LNCaP clone FGC (cell line): Measurements from ENCODE around the gene GNG14.
"Not testable (repeated sequence)": the region's sequence is repeated elsewhere in the genome, so short reads cannot be mapped to it uniquely, and the experiment has no call there.

Experiments
- DNase-seq: peaks from one replicate; pipeline ENCODE4 v3.0.0-alpha.2; 2011; ENCODE audit warnings: low read depth
- H3K4me3 ChIP-seq: 2 replicates; pipeline ENCODE4 v1.5.1; 2011; ENCODE audit warnings: mild to moderate bottlenecking, low read depth, low read length, control low read depth
- CTCF ChIP-seq: IDR thresholded peaks from 2 replicates; pipeline ENCODE4 v1.5.1; 2012; ENCODE audit warnings: mild to moderate bottlenecking; ENCODE audit not compliant: control insufficient read depth, insufficient read depth; ENCODE audit errors: extremely low read depth

GNG14 gene

DNA sequence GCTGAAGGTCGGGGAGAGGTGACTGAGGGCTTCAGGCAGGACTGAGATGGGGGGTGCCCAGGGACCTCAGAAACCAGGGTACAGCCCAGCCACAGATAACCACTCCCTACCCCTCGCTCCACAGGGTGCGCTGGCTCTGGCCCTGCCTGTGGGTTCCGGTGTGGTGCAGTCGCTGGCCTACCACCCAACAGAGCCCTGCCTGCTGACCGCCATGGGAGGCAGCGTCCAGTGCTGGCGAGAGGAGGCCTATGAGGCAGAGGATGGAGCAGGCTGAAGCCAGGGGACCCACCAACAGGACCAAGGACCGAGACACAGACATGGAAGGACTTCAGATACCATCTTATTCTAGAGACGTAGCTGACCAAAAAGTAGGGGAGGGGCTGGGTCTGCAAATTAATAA lies 12.4 kb upstream of the GNG14 start:
- no peak for TF ChIP-seq CTCF
- DNase-seq = no peak
- no peak overlapping the region for H3K4me3 ChIP-seq

DNA sequence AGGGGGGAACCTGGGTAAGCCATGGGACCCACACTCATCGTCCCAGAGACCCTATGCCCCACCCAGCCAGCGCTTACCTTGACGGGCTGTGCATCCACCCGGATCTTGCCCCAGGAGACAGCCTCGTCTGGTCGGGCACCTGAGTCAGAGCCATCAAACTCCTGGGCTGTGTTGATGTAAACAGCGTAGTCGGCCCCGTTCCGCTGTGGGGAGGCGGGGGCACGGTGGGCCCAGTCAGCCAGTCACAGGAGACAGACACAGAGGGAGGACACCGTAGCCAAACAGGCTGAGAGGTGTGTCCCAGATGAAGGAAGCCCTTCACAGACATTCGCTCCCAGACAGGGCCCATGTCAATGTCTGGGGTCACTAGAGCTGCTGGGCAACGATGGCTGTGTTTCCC lies 11.9 kb upstream of the GNG14 start:
- no peak overlapping the region for H3K4me3 ChIP-seq
- no peak for TF ChIP-seq CTCF
- no peak for DNase-seq

DNA sequence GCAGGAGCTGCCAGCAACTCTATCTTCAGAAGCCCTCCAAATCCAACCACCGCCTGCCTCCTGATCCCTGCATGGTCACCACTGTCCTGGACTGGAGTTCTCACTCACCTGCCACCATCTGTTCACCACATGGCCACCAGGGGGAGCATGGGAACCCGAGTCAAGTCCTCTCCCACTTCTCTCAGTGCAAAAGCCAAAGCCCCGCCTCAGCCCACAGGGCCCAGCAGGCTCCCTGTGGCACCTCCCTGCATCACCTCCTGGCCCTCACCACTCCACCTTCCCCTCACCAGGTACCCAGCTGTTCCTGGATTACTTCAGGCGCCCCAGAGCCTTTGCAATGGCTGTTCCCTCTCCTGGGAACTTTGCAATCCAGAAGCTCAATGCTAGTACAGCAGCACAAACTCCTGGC lies 11.4 kb upstream of the GNG14 start:
- DNase-seq = peak; percentile 32
- TF ChIP-seq CTCF = peak; percentile 86
- H3K4me3 ChIP-seq = no peak overlapping the region

GRCh38 chr19:12676928-12677327 lies 10.9 kb upstream of the GNG14 start:
- no peak overlapping the region for H3K4me3 ChIP-seq
- TF ChIP-seq CTCF = no peak
- DNase-seq = no peak

- H3K4me3 ChIP-seq, DNase-seq: not testable (repeated sequence)
Observed at GRCh38 chr19:12678039-12678438, 9.8 kb upstream of the GNG14 start.

- H3K4me3 ChIP-seq = no peak overlapping the region
- TF ChIP-seq CTCF = no peak
- no peak for DNase-seq
Observed at GRCh38 chr19:12680034-12680433, 7.8 kb upstream of the GNG14 start.

GRCh38 chr19:12681074-12681987 lies 6.5 kb upstream of the GNG14 start, which contains the start of gene DHPS:
Gene DHPS, minus strand, starts transcription at chr19:12681880. Its CDS starts 114 bp downstream, at chr19:12681766.
- DNase-seq = peak; percentile 98
- H3K4me3 ChIP-seq = peak within 1 kb of the TSS; percentile 81
- no peak for TF ChIP-seq CTCF
